EL (cell line): Measurements from ENCODE around the gene ANK3.
"Not testable (repeated sequence)": the region's sequence is repeated elsewhere in the genome, so short reads cannot be mapped to it uniquely, and the experiment has no call there.

Experiments used
- DNase-seq: peaks from one replicate; pipeline ENCODE4 v3.0.0-alpha.2; 2016

ANK3 gene

GRCh38 chr10:60073781-60074656 lies 315.7 kb downstream of the ANK3 start:
- no peak for DNase-seq

GRCh38 chr10:60073397-60073780 lies 316.3 kb downstream of the ANK3 start:
- no peak for DNase-seq

- no peak for DNase-seq
These were observed 320.4 kb downstream of the ANK3 start for GRCh38 chr10:60069311-60069710.

GRCh38 chr10:60050366-60050765 lies 339.3 kb downstream of the ANK3 start:
- no peak for DNase-seq

- DNase-seq: peak; percentile 17
These were observed 341.6 kb downstream of the ANK3 start for GRCh38 chr10:60048091-60048501.

- no peak for DNase-seq
These were observed 344.1 kb downstream of the ANK3 start for GRCh38 chr10:60045571-60045970.

- no peak for DNase-seq
These were observed 344.7 kb downstream of the ANK3 start for GRCh38 chr10:60044971-60045370.

- peak; percentile 34 for DNase-seq
These were observed 345.4 kb downstream of the ANK3 start for GRCh38 chr10:60044242-60044641.

GRCh38 chr10:60043561-60044241 lies 346.0 kb downstream of the ANK3 start:
- DNase-seq: no peak

GRCh38 chr10:60042914-60043313 lies 346.8 kb downstream of the ANK3 start:
- DNase-seq: no peak

GRCh38 chr10:60042262-60042661 lies 347.4 kb downstream of the ANK3 start:
- DNase-seq: no peak

GRCh38 chr10:60041489-60042133 lies 348.1 kb downstream of the ANK3 start:
- DNase-seq: no peak

- DNase-seq: no peak
These were observed 349.5 kb downstream of the ANK3 start for GRCh38 chr10:60040014-60040662.

- DNase-seq: no peak
These were observed 353.7 kb downstream of the ANK3 start for GRCh38 chr10:60035984-60036383.

GRCh38 chr10:60035375-60035774 lies 354.3 kb downstream of the ANK3 start:
- DNase-seq: not testable (repeated sequence)

GRCh38 chr10:60032723-60033122 lies 357.0 kb downstream of the ANK3 start:
- peak; percentile 35 for DNase-seq

GRCh38 chr10:60031664-60032063 lies 358.0 kb downstream of the ANK3 start:
- no peak for DNase-seq

GRCh38 chr10:60031183-60031582 lies 358.5 kb downstream of the ANK3 start:
- DNase-seq: no peak

GRCh38 chr10:60029475-60029874 lies 360.2 kb downstream of the ANK3 start:
- DNase-seq: no peak

- DNase-seq: no peak
These were observed 361.6 kb downstream of the ANK3 start for GRCh38 chr10:60028081-60028480.

GRCh38 chr10:60025279-60025678 lies 364.4 kb downstream of the ANK3 start:
- no peak for DNase-seq

GRCh38 chr10:60024506-60024905 lies 365.2 kb downstream of the ANK3 start:
- DNase-seq: no peak
